HG03097 (cell line): Measurements from ENCODE around the gene HCN2.
"Not testable (repeated sequence)": the region's sequence is repeated elsewhere in the genome, so short reads cannot be mapped to it uniquely, and the experiment has no call there.

Experiments
- ATAC-seq: cut with Tn5 transposase; IDR thresholded peaks from one replicate; pipeline ENCODE4 v1.9.1; 2021; ENCODE audit not compliant: unreplicated experiment, low FRiP score

Gene HCN2

DNA sequence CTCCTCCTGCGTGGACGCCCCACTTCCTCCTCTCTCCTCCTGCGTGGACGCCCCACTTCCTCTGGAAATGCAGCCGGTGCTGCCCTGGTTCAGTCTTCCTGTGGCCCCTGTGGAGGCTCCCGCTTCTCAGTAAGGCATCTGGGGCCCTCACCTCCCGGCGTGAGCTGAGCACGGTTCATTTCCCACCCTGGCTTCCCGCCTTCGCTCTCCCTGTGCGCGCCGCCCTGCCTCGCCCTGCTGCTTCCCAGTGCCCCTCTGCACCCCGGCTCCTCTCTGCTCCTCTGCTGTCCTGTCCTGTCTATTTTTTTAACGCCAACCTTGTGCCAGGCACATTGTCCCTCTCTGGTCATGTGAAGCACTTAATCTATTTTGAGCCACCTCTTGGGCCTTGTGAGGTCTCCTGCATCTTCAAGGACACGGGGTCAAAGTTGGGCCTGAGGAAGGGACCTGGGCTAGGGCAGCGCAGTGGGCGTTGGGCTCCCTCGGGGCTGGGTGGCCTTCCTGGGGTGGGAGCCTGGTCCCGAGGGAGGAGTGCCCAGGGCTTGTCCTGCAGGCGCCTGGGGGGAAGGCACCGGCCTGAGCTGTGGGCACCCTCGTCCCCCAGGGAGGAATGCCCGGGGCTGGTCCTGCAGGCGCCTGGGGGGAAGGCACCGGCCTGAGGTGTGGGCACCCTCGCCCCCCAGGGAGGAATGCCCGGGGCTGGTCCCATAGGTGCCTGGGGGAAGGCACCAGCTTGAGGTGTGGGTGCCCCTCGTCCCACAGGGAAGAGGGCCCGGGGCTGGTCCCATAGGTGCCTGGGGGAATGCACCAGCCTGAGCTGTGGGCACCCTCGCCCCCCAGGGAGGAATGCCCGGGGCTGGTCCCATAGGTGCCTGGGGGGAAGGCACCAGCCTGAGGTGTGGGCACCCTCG lies 13.0 kb downstream of the HCN2 start:
- no peak for ATAC-seq

DNA sequence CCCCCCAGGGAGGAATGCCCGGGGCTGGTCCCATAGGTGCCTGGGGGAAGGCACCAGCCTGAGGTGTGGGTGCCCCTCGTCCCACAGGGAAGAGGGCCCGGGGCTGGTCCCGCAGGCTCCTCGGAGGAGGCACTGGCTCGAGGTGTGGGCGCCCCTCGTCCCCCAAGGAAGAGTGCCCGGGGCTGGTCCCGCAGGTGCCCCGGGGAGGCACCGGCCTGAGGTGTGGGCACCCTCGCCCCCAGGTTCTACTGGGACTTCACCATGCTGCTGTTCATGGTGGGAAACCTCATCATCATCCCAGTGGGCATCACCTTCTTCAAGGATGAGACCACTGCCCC lies 13.6 kb downstream of the HCN2 start:
- not testable (repeated sequence) for ATAC-seq

DNA sequence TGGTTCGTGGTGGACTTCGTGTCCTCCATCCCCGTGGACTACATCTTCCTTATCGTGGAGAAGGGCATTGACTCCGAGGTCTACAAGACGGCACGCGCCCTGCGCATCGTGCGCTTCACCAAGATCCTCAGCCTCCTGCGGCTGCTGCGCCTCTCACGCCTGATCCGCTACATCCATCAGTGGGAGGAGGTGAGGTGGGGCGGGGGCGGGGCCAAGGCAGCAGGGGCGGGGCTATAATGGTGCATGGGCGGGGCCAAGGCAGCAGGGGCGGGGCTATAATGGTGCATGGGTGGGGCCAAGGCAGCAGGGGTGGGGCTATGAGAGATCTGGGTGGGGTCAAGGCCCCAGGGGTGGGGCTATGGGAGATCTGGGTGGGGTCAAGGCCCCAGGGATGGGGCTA lies 14.1 kb downstream of the HCN2 start:
- not testable (repeated sequence) for ATAC-seq

DNA sequence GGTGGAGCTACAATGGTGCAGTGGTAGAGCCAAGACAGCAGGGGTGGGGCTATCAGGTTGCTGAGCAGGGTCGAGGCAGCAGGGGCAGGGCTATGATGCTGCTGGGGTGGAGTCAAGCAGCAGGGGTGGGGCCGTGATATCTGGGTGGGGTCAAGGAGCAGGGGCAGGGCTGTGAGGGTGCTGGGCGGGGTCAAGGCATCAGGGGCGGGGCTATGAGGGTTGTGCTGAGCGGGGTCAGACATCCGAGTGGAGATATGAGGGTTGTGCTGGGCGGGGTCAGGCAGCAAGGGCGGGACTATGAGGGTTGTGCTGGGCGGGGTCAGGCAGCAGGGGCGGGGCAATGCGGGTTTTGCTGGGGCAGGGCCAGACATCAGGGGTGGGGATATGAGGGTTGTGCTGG lies 14.7 kb downstream of the HCN2 start:
- no peak for ATAC-seq

- ATAC-seq, result not testable (repeated sequence)
Measured at GRCh38 chr19:605061-605971, 15.6 kb downstream of the HCN2 start.

DNA sequence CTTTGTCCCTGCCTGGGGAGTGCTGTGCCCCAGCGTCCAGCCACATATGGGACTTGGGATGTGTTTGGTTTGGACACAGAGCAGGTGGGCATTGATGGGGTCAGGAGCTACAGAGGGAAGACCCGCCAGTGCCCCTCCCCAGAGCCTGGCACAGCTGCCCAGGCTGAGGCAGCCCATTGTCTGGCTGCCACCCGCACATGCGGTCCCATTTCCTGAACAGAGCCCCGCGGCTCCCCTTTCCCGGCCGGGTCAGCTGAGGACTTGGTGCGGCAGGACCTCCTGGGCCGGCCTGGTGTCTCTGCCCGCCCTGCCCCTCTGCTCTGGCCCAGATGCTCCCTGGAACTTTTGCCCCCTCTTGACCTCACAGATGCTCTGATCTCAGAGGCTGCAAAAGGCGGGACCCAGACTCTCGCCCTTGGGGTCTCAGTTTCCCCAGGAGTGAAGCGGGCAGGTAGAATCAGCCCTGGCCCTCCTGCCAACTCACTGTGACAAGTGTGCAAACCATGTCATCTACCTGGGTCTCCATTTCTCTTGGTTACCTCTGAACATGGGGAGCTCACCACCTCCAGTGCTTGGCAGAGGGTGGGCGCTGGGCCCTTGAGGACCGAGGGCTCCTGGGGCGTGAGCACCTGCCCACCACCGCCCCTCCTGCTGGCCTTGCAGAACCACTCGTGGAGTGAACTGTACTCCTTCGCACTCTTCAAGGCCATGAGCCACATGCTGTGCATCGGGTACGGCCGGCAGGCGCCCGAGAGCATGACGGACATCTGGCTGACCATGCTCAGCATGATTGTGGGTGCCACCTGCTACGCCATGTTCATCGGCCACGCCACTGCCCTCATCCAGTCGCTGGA lies 17.8 kb downstream of the HCN2 start:
- no peak for ATAC-seq

GRCh38 chr19:608155-609003 lies 18.7 kb downstream of the HCN2 start:
- no peak for ATAC-seq

DNA sequence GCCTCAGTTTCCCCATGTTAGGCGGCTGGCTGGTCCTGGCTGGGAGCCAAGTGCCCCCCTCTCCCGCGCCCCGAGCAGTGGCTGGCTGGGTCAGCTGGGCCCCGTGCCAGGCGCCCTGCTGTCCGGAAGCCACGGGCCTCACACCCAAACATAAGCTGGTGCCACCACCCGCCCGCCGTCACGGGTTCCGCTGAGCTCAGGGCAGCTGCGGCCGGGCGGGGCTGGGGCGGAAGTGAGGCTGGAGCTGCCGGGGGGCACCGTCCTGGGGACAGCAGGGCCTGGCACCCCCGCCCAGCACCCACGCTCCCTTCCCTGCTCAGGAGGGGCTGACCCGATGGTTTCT lies 19.3 kb downstream of the HCN2 start:
- no peak for ATAC-seq

DNA sequence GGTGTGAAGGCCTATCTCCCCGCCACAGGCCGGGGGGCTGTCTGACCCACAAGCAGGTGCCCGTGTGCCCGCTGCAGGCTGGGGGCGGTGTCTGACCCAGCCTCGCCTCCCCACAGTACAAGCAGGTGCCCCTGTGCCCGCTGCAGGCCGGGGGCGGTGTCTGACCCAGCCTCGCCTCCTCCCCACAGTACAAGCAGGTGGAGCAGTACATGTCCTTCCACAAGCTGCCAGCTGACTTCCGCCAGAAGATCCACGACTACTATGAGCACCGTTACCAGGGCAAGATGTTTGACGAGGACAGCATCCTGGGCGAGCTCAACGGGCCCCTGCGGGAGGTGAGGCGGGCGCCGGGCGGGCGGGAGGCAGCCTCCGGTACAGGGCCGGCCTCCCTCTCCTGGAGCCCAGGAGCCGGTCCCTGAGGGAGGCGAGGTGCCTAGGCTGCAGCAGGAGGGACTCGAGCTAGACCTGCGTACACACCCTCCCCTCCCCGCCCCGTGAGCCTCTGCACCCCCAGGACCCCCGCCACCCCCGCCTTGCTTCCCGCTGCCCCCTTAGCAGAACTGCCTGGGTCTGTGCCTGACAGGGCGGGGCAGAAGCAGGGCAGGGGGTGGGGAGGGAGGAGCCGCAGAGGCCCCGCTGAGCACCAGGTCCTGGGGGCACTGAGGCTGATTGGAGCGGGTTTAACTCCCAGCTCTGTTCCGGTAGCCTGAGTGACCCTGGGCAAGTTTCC lies 20.6 kb downstream of the HCN2 start:
- ATAC-seq, result no peak

- no peak for ATAC-seq
Measured at GRCh38 chr19:610801-611480, 21.3 kb downstream of the HCN2 start.

DNA sequence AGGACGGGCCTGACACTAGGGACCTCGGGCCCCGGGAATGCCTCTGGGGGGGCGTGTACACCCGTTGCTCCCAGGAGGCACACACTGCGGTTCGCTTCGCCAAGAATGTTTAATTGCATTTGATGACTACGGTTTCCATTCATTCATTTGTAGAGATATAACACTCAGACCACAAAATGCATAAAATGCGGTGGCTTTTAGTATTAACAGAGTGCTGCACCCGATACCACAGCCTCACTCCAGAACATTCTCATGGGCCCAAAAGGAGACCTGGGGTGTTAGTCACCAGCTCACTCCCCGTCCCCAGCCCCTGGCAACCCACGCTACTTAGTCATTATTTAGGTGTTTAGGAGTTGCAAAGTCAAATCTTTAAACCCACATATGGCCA lies 21.8 kb downstream of the HCN2 start:
- no peak for ATAC-seq

GRCh38 chr19:612941-613340 lies 23.3 kb downstream of the HCN2 start:
- ATAC-seq, result no peak

DNA sequence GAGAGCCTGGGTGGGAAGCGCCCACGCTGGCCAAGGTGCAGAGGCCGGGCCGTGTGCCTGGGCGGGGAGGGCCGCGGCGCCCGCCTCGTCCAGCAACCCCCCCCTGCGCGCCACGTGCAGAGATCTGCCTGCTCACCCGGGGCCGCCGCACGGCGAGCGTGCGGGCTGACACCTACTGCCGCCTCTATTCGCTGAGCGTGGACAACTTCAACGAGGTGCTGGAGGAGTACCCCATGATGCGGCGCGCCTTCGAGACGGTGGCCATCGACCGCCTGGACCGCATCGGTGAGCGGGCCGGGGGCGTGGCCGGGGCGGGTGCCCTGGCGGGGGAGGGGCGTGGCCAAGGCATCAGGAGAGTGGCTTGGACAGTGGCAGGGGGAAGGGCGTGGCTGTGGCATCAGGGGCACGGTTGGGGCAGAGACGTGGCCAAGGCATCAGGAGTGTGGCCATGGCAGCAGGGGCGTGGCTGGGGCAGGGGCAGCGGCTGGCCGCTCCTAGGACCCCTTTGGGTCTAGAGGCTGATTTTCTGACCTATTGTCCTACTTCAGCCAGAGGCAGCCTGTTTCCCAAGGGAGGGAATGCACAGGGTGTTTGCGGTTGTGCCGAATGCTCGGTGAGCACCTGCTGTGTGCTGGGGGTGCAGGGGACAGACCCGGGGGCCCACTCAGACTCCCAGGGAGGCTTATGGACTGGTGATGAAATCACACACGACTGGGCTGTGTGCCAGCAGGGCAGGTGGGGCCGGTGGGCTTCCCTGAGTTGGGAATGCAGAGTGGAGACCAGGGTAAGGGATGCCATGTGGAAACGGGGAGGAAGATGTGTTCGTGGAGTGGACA lies 24.3 kb downstream of the HCN2 start:
- ATAC-seq, result no peak

DNA sequence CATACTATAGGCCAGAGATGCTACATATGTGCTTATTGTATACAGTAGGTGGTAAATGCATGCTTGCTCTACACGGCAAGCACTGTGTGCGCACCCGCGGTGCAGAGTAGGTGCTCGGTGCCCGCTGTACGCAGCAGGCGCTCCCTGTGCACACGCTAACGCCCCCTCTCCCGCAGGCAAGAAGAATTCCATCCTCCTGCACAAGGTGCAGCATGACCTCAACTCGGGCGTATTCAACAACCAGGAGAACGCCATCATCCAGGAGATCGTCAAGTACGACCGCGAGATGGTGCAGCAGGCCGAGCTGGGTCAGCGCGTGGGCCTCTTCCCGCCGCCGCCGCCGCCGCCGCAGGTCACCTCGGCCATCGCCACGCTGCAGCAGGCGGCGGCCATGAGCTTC lies 25.9 kb downstream of the HCN2 start:
- ATAC-seq, result no peak

- no peak for ATAC-seq
Measured at GRCh38 chr19:616062-616700, 26.5 kb downstream of the HCN2 start.

- ATAC-seq, result no peak
Measured at GRCh38 chr19:616747-617526, 27.3 kb downstream of the HCN2 start.
